Measurements from ENCODE around the gene BTG1.

BTG1 gene

DNA sequence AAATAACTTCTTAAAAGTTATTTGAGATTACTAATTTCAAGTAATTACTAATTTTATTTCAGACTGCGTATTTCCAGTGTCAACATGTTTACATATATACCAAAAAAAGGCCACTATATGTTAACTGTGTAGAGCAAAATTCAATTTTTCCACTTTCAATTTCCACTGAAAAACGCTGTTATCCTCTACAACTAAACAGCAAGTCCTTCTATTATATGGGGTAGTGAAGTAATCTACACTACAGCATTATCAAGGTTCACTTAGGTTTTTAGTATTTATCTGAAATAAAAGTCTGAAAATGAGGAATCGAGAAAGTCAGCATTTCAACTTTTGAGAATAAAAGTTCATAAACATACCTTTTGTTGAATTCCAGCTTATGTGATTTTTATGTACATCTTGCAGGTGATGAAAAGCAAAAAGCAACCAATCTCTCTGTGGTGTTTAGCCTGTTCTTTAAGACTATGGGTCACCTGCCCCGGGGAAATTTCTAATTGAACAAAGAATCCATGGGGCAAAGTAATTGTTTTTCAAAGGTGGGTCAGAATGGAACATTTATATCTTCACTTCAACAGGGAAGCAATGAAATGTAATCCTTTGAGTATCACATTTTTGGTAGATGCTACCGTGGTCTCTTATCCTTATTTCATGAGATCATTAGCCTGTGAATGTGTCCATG, 3.3 kb downstream of the BTG1 start:
- H3K27me3 ChIP-seq (ENCODE audit: control insufficient read depth, insufficient read depth, low read length, poor library complexity, severe bottlenecking): no peaks in the 10 kb centered on the region
- 58 to 73% methylated on average over 2 to 3 of the region's 5 CpGs for WGBS, 2 experiments
- H3K36me3 ChIP-seq (ENCODE audit: control insufficient read depth, insufficient read depth, low read length): peaks cover 17% of the 10 kb centered on the region
- no peaks in the 10 kb centered on the region for H3K9me3 ChIP-seq (ENCODE audit: control insufficient read depth, low read length)
- no peak overlapping the region for H3K27ac ChIP-seq (ENCODE audit: insufficient read depth, low read depth, low read length, poor library complexity, severe bottlenecking)
- H3K4me3 ChIP-seq (ENCODE audit: insufficient read depth, low read depth, low read length): peak overlapping the region; percentile 97
- H3K4me1 ChIP-seq (ENCODE audit: control insufficient read depth, insufficient read depth, low read length): peaks cover 24% of the 10 kb centered on the region

DNA sequence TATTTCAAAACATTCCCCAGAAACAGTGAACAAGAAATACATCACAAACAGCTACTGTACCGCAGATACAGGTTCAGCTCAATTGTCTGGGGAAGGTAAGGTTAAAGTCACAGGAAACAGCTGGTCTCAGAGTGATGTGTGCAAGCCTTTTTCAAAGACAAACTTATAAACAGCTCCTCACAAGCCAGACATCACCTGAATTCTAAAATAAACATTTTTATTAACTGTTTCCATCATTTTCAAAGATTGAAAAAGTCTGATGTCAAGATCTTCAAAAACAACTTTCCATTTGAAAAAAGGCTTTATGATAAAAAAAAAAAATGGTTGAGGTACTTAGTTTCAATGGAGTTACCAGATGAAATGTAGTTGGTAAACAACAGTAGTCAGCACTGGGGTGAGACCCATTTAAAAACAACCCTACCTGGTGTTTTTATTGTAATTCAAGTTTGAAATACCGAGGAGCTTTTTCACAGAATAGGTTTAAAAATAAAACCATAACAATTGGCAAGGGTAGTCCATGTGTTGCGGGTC, 4.0 kb downstream of the BTG1 start:
- no peak overlapping the region for H3K27ac ChIP-seq (ENCODE audit: insufficient read depth, low read depth, low read length, poor library complexity, severe bottlenecking)
- 5 to 20% methylated on average over 3 of the region's 3 CpGs for WGBS, 2 experiments
- peaks cover 17% of the 10 kb centered on the region for H3K36me3 ChIP-seq (ENCODE audit: control insufficient read depth, insufficient read depth, low read length)
- no peaks in the 10 kb centered on the region for H3K9me3 ChIP-seq (ENCODE audit: control insufficient read depth, low read length)
- peaks cover 26% of the 10 kb centered on the region for H3K4me1 ChIP-seq (ENCODE audit: control insufficient read depth, insufficient read depth, low read length)
- H3K27me3 ChIP-seq (ENCODE audit: control insufficient read depth, insufficient read depth, low read length, poor library complexity, severe bottlenecking): no peaks in the 10 kb centered on the region
- H3K4me3 ChIP-seq (ENCODE audit: insufficient read depth, low read depth, low read length): peak overlapping the region; percentile 97

DNA sequence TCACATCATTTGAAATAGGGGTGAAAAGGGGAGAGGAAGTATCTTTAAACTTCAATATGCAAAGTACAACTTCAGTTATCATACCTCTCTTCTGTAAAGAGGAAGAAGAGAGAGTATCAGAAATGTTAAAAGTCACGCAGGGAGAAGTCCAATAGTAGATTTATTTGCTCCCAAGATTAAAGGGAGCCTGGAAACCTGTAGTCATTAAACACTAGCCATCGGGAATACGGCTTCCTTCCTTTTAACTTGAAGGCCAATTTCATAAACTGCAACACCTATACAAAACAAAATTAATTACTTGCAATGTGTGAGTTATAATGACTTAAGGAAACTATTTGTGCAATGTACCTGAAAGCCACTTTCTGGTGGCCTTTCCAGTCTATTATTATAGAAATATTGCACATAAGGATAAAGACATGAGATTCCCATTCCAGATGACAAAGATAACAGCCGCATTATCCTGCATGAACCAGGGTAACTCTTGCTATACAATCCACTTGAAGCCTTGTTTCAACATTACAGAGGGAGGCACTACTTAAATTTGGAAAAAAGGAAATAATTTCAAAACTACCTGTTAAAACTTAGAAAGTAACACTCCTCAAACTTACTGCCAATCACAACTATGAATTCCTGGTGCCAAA, 4.6 kb downstream of the BTG1 start:
- H3K27ac ChIP-seq (ENCODE audit: insufficient read depth, low read depth, low read length, poor library complexity, severe bottlenecking): no peak overlapping the region
- H3K4me3 ChIP-seq (ENCODE audit: insufficient read depth, low read depth, low read length): peak overlapping the region; percentile 97
- no peaks in the 10 kb centered on the region for H3K27me3 ChIP-seq (ENCODE audit: control insufficient read depth, insufficient read depth, low read length, poor library complexity, severe bottlenecking)
- 72 to 79% methylated on average over 1 to 4 of the region's 4 CpGs for WGBS, 2 experiments
- peaks cover 17% of the 10 kb centered on the region for H3K36me3 ChIP-seq (ENCODE audit: control insufficient read depth, insufficient read depth, low read length)
- H3K4me1 ChIP-seq (ENCODE audit: control insufficient read depth, insufficient read depth, low read length): peaks cover 26% of the 10 kb centered on the region
- H3K9me3 ChIP-seq (ENCODE audit: control insufficient read depth, low read length): no peaks in the 10 kb centered on the region

DNA sequence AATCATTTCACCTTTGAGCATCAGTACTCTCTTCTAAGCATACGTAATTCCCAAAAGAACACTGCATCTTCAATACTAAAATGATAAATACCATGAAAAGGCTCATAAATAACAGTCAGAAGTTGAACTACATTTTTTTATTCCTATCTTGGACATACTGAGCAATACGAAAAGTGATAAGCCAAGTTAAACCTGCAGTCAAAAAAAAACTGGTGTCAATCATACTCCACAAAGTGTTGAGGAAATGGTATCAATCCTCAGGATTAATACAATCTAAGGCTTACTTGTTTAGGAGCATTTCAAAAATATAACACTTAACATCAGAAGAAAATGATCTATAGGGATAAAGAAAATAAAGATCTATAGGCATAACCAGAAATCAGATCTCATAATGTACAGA, 5.5 kb downstream of the BTG1 start:
- WGBS, 2 experiments: 71 to 79% methylated on average over 2 of the region's 2 CpGs
- peaks cover 28% of the 10 kb centered on the region for H3K4me1 ChIP-seq (ENCODE audit: control insufficient read depth, insufficient read depth, low read length)

DNA sequence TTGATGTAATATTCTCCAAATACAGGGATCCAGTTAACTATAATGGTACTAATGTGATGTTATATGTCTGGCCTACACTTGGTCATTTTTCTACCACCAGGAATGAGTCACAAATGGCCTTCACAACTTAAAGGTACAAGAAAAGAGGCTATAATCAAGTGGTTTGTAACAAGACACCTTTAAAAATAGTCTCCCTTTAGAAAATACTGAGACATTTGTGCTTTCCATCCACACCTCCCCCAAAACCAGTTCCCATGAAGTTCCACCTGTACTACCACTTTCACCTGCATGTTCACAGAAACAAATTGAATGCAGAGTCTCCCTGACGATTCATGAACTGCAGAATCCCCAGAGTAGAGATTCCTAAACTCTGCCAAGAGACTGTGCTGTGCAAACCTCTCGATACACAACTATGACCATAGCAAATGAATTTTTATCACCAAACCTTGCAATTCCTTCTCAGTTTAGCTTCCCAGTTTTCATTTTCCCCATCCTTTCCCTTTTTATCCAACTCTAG, 6.0 kb downstream of the BTG1 start:
- no peak overlapping the region for H3K27ac ChIP-seq (ENCODE audit: insufficient read depth, low read depth, low read length, poor library complexity, severe bottlenecking)

More for the DNA sequence above, 5.5 kb downstream of the BTG1 start:
- Histone ChIP-seq H3K27me3 (ENCODE audit: control insufficient read depth, insufficient read depth, low read length, poor library complexity, severe bottlenecking) (no peaks in the 10 kb centered on the region), H3K36me3 (ENCODE audit: control insufficient read depth, insufficient read depth, low read length) (peaks cover 17% of the 10 kb centered on the region), H3K4me3 (ENCODE audit: insufficient read depth, low read depth, low read length) (peak overlapping the region; percentile 97), H3K9me3 (ENCODE audit: control insufficient read depth, low read length) (no peaks in the 10 kb centered on the region), H3K27ac (ENCODE audit: insufficient read depth, low read depth, low read length, poor library complexity, severe bottlenecking) (no peak overlapping the region)

DNA sequence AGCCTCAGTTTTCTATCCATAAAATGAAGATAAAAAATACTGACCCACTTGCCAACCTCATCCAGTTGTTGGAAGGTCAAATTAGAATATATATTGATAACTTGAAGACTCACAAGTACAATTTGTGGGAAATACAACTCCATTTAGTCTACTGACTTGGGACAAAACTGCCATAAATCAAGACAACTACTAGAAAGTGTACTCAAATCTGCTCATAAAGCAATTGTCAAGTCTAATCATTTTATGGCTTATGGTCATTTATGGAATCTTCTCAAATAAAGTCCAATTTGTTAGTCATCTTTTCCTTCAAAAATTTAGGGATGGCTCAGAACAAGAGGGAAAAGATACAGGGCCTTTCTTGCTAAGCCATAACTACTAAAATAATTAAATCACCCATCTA, 7.0 kb downstream of the BTG1 start:
- peak overlapping the region; percentile 97 for H3K4me3 ChIP-seq (ENCODE audit: insufficient read depth, low read depth, low read length)
- peaks cover 39% of the 10 kb centered on the region for H3K4me1 ChIP-seq (ENCODE audit: control insufficient read depth, insufficient read depth, low read length)

More for the DNA sequence above, 6.0 kb downstream of the BTG1 start:
- Histone ChIP-seq H3K27me3 (ENCODE audit: control insufficient read depth, insufficient read depth, low read length, poor library complexity, severe bottlenecking) (no peaks in the 10 kb centered on the region), H3K36me3 (ENCODE audit: control insufficient read depth, insufficient read depth, low read length) (peaks cover 17% of the 10 kb centered on the region), H3K9me3 (ENCODE audit: control insufficient read depth, low read length) (no peaks in the 10 kb centered on the region), H3K4me3 (ENCODE audit: insufficient read depth, low read depth, low read length) (peak overlapping the region; percentile 97), H3K4me1 (ENCODE audit: control insufficient read depth, insufficient read depth, low read length) (peaks cover 32% of the 10 kb centered on the region)
- 64 to 68% methylated on average over 2 of the region's 2 CpGs for WGBS, 2 experiments

DNA sequence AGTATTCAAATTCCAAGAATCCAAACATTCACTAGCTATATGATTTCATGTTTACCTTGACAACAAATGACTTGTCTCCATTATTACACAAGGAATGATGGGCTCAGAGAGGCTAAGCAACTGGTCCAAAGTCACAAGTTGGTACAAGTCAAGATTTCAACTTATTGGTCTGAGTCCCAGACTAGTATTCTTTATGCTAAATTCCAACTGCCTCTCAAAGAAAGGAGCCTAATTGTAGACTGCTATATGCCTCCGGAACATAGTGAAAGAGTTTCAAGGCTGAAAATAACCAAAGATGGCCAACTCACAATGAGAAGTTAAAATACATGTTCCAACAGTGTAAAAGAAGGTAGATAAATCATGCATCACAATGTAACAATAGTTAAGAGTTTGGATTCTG, 7.5 kb downstream of the BTG1 start:
- Histone ChIP-seq H3K27ac (ENCODE audit: insufficient read depth, low read depth, low read length, poor library complexity, severe bottlenecking) (no peak overlapping the region), H3K4me1 (ENCODE audit: control insufficient read depth, insufficient read depth, low read length) (peaks cover 39% of the 10 kb centered on the region), H3K27me3 (ENCODE audit: control insufficient read depth, insufficient read depth, low read length, poor library complexity, severe bottlenecking) (no peaks in the 10 kb centered on the region), H3K9me3 (ENCODE audit: control insufficient read depth, low read length) (no peaks in the 10 kb centered on the region), H3K36me3 (ENCODE audit: control insufficient read depth, insufficient read depth, low read length) (peaks cover 8% of the 10 kb centered on the region), H3K4me3 (ENCODE audit: insufficient read depth, low read depth, low read length) (peak overlapping the region; percentile 97)
- WGBS, 2 experiments: 88% methylated on average over 1 of the region's 1 CpG; no CpG with 5 or more reads in 1 of the 2 experiments

More for the DNA sequence above, 7.0 kb downstream of the BTG1 start:
- Histone ChIP-seq H3K9me3 (ENCODE audit: control insufficient read depth, low read length) (no peaks in the 10 kb centered on the region), H3K36me3 (ENCODE audit: control insufficient read depth, insufficient read depth, low read length) (peaks cover 13% of the 10 kb centered on the region), H3K27ac (ENCODE audit: insufficient read depth, low read depth, low read length, poor library complexity, severe bottlenecking) (no peak overlapping the region), H3K27me3 (ENCODE audit: control insufficient read depth, insufficient read depth, low read length, poor library complexity, severe bottlenecking) (no peaks in the 10 kb centered on the region)

DNA sequence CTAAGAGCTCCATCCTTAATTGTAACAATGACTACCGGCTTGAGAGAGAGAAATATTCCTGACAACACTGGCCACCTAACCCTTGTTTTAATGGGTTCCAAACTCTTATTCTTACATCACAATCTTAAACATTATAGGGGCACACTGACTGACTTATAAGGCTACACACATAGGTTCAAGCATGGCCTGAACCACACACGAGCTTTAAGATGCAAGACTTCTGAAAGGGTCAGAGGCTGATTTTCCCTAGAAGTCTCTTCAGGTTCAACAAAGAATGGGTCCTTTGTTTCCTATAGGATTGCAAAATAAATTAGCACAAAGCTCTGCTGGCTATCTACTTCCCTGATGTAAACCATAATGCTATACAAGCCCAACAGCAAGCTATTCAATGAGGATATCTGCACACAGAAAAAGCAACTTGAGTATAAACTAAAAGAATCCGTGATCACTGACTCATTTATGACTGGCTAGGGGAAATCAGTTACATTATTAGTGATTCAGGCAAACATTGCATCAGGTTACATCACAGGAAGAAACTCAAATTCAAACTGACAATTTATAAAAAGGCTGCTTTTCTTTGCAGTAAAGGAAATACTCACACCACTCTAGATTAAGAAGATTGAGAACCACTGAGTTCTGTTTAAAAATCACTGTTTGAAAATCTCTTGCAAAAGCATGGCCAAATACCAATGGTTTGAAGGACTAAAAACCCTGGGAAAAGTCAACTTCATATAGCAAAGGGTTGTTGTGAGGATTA, 8.5 kb downstream of the BTG1 start:
- H3K27ac ChIP-seq (ENCODE audit: insufficient read depth, low read depth, low read length, poor library complexity, severe bottlenecking): no peak overlapping the region
- peaks cover 39% of the 10 kb centered on the region for H3K4me1 ChIP-seq (ENCODE audit: control insufficient read depth, insufficient read depth, low read length)
- H3K27me3 ChIP-seq (ENCODE audit: control insufficient read depth, insufficient read depth, low read length, poor library complexity, severe bottlenecking): no peaks in the 10 kb centered on the region
- 48 to 57% methylated on average over 3 of the region's 3 CpGs for WGBS, 2 experiments
- H3K4me3 ChIP-seq (ENCODE audit: insufficient read depth, low read depth, low read length): peak overlapping the region; percentile 1
- no peaks in the 10 kb centered on the region for H3K9me3 ChIP-seq (ENCODE audit: control insufficient read depth, low read length)
- H3K36me3 ChIP-seq (ENCODE audit: control insufficient read depth, insufficient read depth, low read length): peaks cover 7% of the 10 kb centered on the region

DNA sequence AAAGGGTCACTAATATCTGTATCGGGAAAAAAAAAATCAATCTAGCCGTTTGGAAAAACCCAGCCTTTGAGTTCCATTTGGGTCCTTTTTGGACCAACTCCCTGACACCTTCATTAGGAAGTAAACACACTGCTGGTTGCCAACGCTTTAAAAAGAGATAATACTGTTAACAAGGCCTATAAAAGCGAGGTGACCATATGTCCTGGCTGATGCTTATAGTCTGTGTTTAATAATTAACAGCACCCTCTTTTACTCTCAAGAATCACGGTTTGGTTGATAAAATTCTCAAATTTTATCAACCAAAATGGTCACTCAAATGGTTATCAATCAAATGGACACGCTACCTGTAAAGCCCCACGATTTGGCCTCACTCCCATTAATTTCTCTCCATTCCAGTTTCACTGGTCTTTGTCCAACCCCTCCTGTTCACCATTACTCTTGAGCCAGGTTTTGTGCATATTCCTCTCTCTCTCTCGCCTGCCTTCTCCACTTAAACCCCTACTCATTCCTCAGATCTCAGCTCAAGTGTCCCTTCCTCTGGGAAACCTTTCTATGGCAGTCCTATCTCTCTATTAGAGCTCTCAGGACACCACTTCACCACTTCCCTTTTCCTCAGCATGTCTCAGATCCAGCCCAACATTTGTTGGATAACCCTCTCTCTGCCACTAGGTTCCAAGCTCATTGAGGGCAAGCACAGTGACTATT, 9.5 kb downstream of the BTG1 start:
- Histone ChIP-seq H3K4me1 (ENCODE audit: control insufficient read depth, insufficient read depth, low read length) (peaks cover 39% of the 10 kb centered on the region), H3K9me3 (ENCODE audit: control insufficient read depth, low read length) (no peaks in the 10 kb centered on the region), H3K36me3 (ENCODE audit: control insufficient read depth, insufficient read depth, low read length) (peaks cover 3% of the 10 kb centered on the region), H3K27me3 (ENCODE audit: control insufficient read depth, insufficient read depth, low read length, poor library complexity, severe bottlenecking) (no peaks in the 10 kb centered on the region), H3K27ac (ENCODE audit: insufficient read depth, low read depth, low read length, poor library complexity, severe bottlenecking) (no peak overlapping the region), H3K4me3 (ENCODE audit: insufficient read depth, low read depth, low read length) (no peak overlapping the region)
- 92 to 93% methylated on average over 8 of the region's 8 CpGs for WGBS, 2 experiments

Measured in ectodermal cell (in vitro differentiated cells).